Measurements from ENCODE around the gene ARL15.
A peak's percentile ranks its signal among the peaks of the same experiment; 100 is the strongest.

Gene ARL15

GRCh38 chr5:54251981-54252380, 58.4 kb downstream of the ARL15 start:
- no peak for DNase-seq (ENCODE audit: low read depth in 2 of 2)

GRCh38 chr5:54249210-54250028, 61.0 kb downstream of the ARL15 start:
- DNase-seq (ENCODE audit: low read depth in 2 of 2): peak in 1 of 2 donors; percentile 2

- no peak for DNase-seq (ENCODE audit: low read depth in 2 of 2)
Measured at GRCh38 chr5:54247226-54247625, 63.1 kb downstream of the ARL15 start.

- DNase-seq (ENCODE audit: low read depth in 2 of 2): no peak
Measured at GRCh38 chr5:54243483-54244080, 66.8 kb downstream of the ARL15 start.

DNA sequence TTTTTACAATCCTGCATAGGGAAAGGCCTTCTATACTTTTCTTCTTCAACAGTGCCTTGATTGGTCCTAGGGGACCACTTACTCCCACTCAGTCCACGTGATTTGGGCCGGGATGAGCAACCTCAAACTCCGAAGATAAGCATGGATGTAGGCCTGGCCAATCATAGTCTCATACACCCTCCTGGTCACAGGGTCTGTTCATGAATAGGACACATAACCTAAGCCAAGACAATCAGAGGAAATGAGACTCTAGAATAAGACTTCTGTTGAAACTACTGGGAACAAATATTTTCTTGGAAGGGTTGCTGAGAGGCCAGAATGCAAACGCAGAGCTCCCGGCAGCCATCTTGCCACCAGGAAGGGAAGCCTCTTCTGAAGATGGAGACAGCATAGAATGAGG, 68.1 kb downstream of the ARL15 start:
- DNase-seq (ENCODE audit: low read depth in 2 of 2): no peak

- no peak for DNase-seq (ENCODE audit: low read depth in 2 of 2)
Measured at GRCh38 chr5:54234304-54234933, 76.0 kb downstream of the ARL15 start.

DNA sequence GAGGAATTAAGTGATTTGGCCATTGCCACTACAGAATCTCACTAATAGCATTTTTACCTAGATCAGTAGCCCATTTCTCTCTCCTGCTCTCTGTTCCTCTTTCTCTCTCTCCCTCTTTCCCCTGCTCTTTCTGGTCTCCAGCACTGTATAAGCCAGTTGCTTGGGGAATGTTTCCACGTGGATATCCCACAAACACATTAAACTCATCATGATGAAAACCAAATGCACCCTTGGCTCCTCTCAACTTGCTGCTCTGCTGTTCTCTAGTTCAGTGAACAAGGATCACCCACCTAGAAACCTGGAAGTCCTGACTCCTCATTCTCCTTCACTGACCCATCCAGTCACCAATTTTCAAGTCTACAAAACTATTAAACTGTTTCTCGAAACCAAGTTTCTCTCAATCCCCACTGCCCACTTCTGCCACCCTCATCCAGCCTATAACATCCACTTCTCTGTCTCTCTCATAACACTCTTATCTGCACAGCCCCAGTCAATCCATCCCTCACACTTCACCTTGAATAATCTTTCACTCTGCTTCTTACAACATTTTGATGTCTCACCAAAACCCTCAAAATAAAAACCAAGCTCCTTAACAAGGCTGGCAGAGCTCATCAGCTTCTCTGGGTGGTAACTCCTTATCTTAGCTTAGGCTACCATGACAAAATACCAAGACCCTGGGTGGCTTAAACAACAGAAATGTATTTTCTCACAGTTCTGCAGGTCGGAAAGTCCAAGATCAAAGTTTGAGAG, 79.3 kb downstream of the ARL15 start:
- DNase-seq (ENCODE audit: low read depth in 2 of 2): no peak

DNA sequence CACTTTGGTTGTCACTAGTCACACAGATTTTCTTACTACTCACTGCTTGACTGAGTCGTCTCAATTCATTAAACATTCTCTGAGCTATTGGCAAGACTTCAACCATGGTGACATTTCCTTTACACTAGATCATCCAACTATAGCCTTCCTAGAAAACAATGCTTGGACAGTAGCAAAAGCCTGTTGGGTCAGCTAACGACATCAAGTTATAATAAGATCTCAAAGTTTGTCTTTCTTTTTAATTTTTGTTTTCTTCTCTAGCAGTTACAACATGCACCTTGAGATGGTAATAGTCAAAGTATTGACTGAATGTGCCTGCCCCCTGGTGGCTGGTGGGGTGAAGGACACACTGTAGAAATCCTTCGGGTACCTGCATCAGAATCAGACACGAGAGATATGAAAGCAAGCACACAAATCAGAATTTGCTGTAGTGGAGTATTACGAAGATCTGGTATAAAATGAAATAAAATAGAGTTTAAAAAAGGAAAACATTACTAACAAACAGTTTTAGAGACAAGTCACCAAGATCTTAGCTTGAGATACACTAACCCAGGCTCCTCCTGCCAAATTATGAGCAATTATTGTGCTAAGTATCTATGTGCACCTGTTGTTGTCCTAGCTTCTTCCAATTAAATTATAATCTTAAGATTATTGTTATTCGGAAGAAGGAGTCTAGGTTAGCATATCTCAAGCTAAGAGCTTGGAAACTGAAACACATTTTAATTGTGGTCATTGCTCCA, 81.2 kb downstream of the ARL15 start:
- DNase-seq (ENCODE audit: low read depth in 2 of 2): peak; percentile 39 to 42

- no peak for DNase-seq (ENCODE audit: low read depth in 2 of 2)
Measured at GRCh38 chr5:54227759-54228158, 82.6 kb downstream of the ARL15 start.

DNA sequence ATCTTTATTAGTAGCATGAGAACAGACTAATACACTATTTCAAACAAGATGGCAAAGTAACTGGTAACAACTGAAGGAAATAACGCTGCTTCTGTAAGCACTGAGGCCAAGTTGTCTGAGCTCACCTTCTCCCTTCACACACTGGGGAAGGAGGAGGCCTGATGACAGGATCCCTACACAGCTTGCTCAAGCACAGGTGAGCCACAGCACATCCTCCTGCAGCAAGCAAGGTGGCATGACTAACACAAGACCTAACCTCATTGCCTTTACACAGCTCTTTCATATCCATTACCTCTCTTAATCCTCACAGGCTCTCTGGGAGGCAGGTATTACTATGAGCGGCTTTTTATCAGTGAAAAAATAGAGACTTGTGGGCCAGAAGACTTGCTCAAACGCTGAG, 83.3 kb downstream of the ARL15 start:
- no peak for DNase-seq (ENCODE audit: low read depth in 2 of 2)

- DNase-seq (ENCODE audit: low read depth in 2 of 2): no peak
Measured at GRCh38 chr5:54226215-54226614, 84.2 kb downstream of the ARL15 start.

DNA sequence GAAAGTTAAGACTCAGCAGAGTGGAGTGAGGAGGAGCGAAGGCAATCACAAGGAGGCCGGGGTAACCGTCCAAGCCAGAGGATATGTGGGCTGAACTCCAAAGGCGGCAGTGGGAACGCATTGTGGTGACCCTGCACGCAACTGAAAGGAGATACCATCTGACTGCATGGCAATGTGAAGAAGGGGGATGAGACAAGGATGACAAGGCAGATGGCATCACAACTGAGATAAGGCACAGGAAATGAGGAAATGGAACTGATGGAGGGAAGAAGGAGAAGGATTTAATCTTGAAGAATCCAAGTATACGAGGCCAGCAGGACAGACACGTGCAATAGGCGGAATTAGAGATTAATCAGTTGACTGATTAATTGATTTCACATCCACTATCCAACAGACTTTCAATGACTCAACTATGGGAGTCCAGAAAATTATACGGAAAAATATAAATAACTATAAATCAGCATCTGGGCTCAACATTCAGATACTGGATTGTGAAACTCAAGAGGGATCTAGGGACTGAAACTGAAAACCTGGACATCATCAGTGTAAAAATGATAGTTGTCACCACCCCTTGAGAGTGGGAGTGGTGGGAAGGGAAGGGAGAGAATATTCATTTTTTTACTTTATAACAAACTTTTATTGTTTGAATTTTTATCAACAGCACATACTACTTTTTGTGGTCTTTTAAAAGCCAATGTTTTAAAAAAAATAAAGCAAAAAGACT, 86.1 kb downstream of the ARL15 start:
- no peak for DNase-seq (ENCODE audit: low read depth in 2 of 2)

GRCh38 chr5:54222336-54222735, 88.0 kb downstream of the ARL15 start:
- DNase-seq (ENCODE audit: low read depth in 2 of 2): no peak

DNA sequence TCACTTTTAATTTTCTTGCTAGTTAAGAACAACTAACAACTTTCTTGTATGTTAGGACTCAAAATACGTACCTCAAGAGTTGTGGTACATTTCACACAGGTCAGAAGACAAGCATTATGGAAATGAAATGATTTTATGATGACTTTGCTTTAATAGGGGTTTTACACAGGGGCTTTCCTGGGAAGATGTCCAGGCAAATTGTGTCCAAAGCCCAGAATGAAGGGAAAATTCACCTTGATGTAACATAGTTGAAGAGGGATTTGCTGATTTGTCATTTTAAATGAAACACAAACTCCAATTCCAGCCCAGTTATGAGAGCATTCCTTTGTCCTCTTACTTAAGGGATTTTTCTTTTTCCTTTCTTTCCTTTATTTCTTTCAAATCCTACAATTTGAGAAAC, 89.2 kb downstream of the ARL15 start:
- DNase-seq (ENCODE audit: low read depth in 2 of 2): no peak

- DNase-seq (ENCODE audit: low read depth in 2 of 2): no peak
Measured at GRCh38 chr5:54220230-54221040, 89.9 kb downstream of the ARL15 start.

DNA sequence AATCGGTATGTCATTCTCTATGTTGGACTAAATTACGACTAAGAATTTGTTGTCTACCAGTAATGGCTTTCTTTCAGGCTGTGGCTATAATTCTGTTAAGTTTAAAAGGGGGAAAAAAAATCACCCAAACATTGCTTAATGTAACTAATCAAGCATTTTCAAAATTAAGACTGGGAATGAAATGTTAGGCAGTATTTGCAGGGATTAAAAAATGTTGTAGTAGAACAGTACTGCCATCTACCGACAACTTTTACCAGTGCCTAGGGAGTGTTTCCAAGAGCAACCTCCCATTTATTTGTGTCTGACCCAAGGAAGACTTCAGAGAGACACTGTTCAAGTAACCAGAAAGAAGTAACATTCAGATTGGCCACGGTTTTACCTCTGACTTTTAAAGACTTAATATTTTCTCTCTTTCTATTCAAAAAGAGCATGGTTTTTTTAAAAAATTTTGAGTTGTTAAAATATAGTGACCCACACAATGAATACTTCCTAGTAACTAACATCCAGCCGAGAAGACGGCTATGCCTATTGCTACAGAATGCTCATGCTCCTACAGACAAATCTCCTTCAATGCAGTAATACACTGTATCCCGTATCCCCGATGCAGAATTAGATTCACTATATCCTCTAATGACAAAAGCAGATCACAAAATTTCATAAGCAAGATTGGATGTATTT, 92.4 kb downstream of the ARL15 start:
- no peak for DNase-seq (ENCODE audit: low read depth in 2 of 2)

DNA sequence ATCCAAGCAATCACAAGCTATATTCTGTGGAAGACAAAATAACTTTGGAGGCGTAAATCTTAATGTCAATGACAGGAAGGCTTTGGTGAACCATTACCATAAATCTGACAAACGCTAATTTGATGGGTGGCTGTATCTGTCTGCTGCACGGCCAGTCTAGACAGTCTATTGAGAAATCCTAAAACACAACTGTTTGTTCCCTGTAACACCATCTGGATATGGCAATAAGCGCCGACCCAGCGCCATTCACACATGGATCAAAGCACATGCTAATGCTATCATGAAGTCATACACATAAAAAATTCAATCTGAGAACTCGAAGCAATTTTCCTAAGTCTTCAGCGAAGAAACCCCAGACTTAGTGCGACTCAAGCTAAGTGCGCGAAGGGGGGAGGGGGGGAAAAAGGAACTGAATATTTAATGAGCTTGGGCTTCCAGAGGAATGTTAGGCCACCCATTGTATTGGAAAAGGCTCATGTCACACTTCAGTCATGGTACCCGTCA, 95.1 kb downstream of the ARL15 start:
- no peak for DNase-seq (ENCODE audit: low read depth in 2 of 2)

- DNase-seq (ENCODE audit: low read depth in 2 of 2): no peak
Measured at GRCh38 chr5:54214722-54215121, 95.7 kb downstream of the ARL15 start.

DNA sequence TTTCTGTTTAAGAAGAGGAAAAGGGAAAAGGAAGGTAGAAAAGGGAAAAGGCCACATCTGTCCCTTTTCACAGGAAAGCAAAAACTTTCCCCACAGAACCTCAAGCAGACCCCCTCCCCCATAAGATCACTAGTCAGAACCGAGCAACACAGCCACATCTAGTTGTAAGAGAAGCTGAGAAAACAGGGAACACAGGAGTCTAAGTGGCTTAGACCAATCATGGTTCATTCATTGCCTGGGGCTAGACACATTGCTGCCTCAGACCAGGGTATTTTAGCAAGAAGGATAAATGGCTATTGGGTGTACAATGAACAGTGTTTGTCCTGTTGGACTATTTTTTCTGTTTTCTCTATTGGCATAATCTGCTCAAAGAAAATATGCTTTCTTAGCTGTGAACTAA, 98.0 kb downstream of the ARL15 start:
- no peak for DNase-seq (ENCODE audit: low read depth in 2 of 2)

Data from stimulated activated CD8-positive, alpha-beta memory T cell treated with anti-CD3 and anti-CD28 coated beads, Interleukin-2, amount 100 ng/mL, for 1 hour (primary cell).